HEK293 (cell line): ENCODE results near the gene WBP4.

Source experiments
- CTCF ChIP-seq: fragments of 450-650 bp; formaldehyde crosslinking; IDR thresholded peaks from 2 replicates; pipeline ENCODE4 v1.5.1; 2016; ENCODE audit warnings: missing biosample characterization, missing genetic modification characterization
- ELK4 ChIP-seq: IDR thresholded peaks from 2 replicates; pipeline ENCODE4 v1.6.1; 2011; ENCODE audit warnings: mild to moderate bottlenecking, low read depth, low read length, borderline replicate concordance
- KLF9 ChIP-seq: fragments of 450-650 bp; formaldehyde crosslinking; IDR thresholded peaks from 2 replicates; pipeline ENCODE4 v1.5.1; 2016; ENCODE audit warnings: missing biosample characterization, missing genetic modification characterization, low read depth
- TCF7L2 ChIP-seq: IDR thresholded peaks from 2 replicates; pipeline ENCODE4 v1.6.1; 2011; ENCODE audit warnings: low read depth, mild to moderate bottlenecking, inconsistent platforms, low read length, moderate library complexity, borderline replicate concordance
- YY1 ChIP-seq: fragments of 450-650 bp; formaldehyde crosslinking; IDR thresholded peaks from 2 replicates; pipeline ENCODE4 v1.5.1; 2018; ENCODE audit warnings: missing biosample characterization, missing genetic modification characterization
- ZNF362 ChIP-seq: fragments of 450-650 bp; formaldehyde crosslinking; IDR thresholded peaks from 2 replicates; pipeline ENCODE4 v1.5.1; 2016; ENCODE audit warnings: missing biosample characterization, missing genetic modification characterization
- ZNF548 ChIP-seq: fragments of 450-650 bp; formaldehyde crosslinking; IDR thresholded peaks from 2 replicates; pipeline ENCODE4 v1.5.1; 2016; ENCODE audit warnings: missing biosample characterization, missing genetic modification characterization
- ZNF580 ChIP-seq: fragments of 450-650 bp; formaldehyde crosslinking; IDR thresholded peaks from 2 replicates; pipeline ENCODE4 v1.5.1; 2016; ENCODE audit warnings: missing biosample characterization, missing genetic modification characterization

GRCh38 chr13:41013835-41014234 is 47.5 kb upstream of the WBP4 start:
- TF ChIP-seq TCF7L2: no peak
- no peak for TF ChIP-seq ZNF548 (tag by site-specific recombination)
- TF ChIP-seq ZNF362 (tag by site-specific recombination): no peak
- TF ChIP-seq KLF9: no peak
- no peak for TF ChIP-seq YY1 (tag by site-specific recombination)
- no peak for TF ChIP-seq ELK4
- TF ChIP-seq CTCF (tag by site-specific recombination): no peak
- TF ChIP-seq ZNF580 (tag by site-specific recombination): no peak
